ENCODE results near the gene SH2D1A. TPM values are rescaled to one million over a fixed set of nuclear protein-coding genes. Genes with fewer than 3 reads are reported as not detected.

The SH2D1A gene
- polyA plus RNA-seq, 1 experiment = not detected

GRCh38 chrX:124344246-124344645 lies 2.1 kb upstream of the SH2D1A start:
- H3K27me3 ChIP-seq (ENCODE audit: control insufficient read depth, insufficient read depth, low read length) = no peaks in the 10 kb centered on the region
- no peak for TF ChIP-seq CTCF (IDR thresholded peaks at IDR 0.05; ENCODE audit: insufficient read depth, low read depth, low read length)
- no peak for DNase-seq (ENCODE audit: low read depth)
- ChIA-PET CTCF (no interaction called here), POLR2A (no interaction called here)
- H3K36me3 ChIP-seq (ENCODE audit: control insufficient read depth, insufficient read depth, low read length) = no peaks in the 10 kb centered on the region
- no peak overlapping the region for H3K4me3 ChIP-seq (ENCODE audit: low read depth, low read length)

GRCh38 chrX:124346877-124347241 lies 496 bp downstream of the SH2D1A start:
- no peak for TF ChIP-seq CTCF (IDR thresholded peaks at IDR 0.05; ENCODE audit: insufficient read depth, low read depth, low read length)
- Histone ChIP-seq H3K36me3 (ENCODE audit: control insufficient read depth, insufficient read depth, low read length) (no peaks in the 10 kb centered on the region), H3K27me3 (ENCODE audit: control insufficient read depth, insufficient read depth, low read length) (no peaks in the 10 kb centered on the region), H3K4me3 (ENCODE audit: low read depth, low read length) (no peak overlapping the region)
- POLR2A ChIA-PET = no interaction called here
- CTCF ChIA-PET = no interaction called here
- DNase-seq (ENCODE audit: low read depth) = no peak

- no peak for TF ChIP-seq CTCF (IDR thresholded peaks at IDR 0.05; ENCODE audit: insufficient read depth, low read depth, low read length)
- Histone ChIP-seq H3K36me3 (ENCODE audit: control insufficient read depth, insufficient read depth, low read length) (no peaks in the 10 kb centered on the region), H3K4me3 (ENCODE audit: low read depth, low read length) (no peak overlapping the region), H3K27me3 (ENCODE audit: control insufficient read depth, insufficient read depth, low read length) (no peaks in the 10 kb centered on the region)
- DNase-seq (ENCODE audit: low read depth) = no peak
- ChIA-PET POLR2A (no interaction called here), CTCF (no interaction called here)
Observed at GRCh38 chrX:124347242-124347641, 879 bp downstream of the SH2D1A start.

- DNase-seq (ENCODE audit: low read depth) = no peak
- TF ChIP-seq CTCF (IDR thresholded peaks at IDR 0.05; ENCODE audit: insufficient read depth, low read depth, low read length) = no peak
- Histone ChIP-seq H3K4me3 (ENCODE audit: low read depth, low read length) (no peak overlapping the region), H3K36me3 (ENCODE audit: control insufficient read depth, insufficient read depth, low read length) (no peaks in the 10 kb centered on the region), H3K27me3 (ENCODE audit: control insufficient read depth, insufficient read depth, low read length) (no peaks in the 10 kb centered on the region)
- CTCF ChIA-PET = no interaction called here
- POLR2A ChIA-PET = no interaction called here
Observed at GRCh38 chrX:124348182-124348581, 1.8 kb downstream of the SH2D1A start.

GRCh38 chrX:124348885-124349453 lies 2.6 kb downstream of the SH2D1A start:
- H3K27me3 ChIP-seq (ENCODE audit: control insufficient read depth, insufficient read depth, low read length) = no peaks in the 10 kb centered on the region
- ChIA-PET POLR2A (no interaction called here), CTCF (no interaction called here)
- H3K4me3 ChIP-seq (ENCODE audit: low read depth, low read length) = no peak overlapping the region
- no peaks in the 10 kb centered on the region for H3K36me3 ChIP-seq (ENCODE audit: control insufficient read depth, insufficient read depth, low read length)
- TF ChIP-seq CTCF (IDR thresholded peaks at IDR 0.05; ENCODE audit: insufficient read depth, low read depth, low read length) = no peak
- DNase-seq (ENCODE audit: low read depth) = no peak

Data from BJ (cell line).